CD4-positive, alpha-beta T cell (primary cell): ENCODE data around the gene HIP1. TPM values are rescaled to one million over a fixed set of nuclear protein-coding genes. Genes with fewer than 3 reads are reported as not detected.

Experiments used
- ATAC-seq: fragments of 200-7000 bp; cut with Tn5 transposase; one replicate; pipeline ENCODE4 v1.10.0; 2022; ENCODE audit warnings: mild to moderate bottlenecking; ENCODE audit not compliant: poor library complexity
- CTCF ChIA-PET: fragments of 350-600 bp; sonication (Branson Sonifier 250); formaldehyde crosslinking; loops from one replicate; lab custom pipeline; 2021; ENCODE audit warnings: antibody characterized with exemption, inconsistent platforms; lab: Charles Lee
- POLR2A ChIA-PET: fragments of 350-600 bp; sonication (Branson Sonifier 250); formaldehyde crosslinking; loops from one replicate; lab custom pipeline; 2021; ENCODE audit warnings: antibody characterized with exemption, inconsistent platforms; lab: Charles Lee
- DNase-seq, 14 experiments: peaks; one replicate each; pipeline ENCODE4 v3.0.0-alpha.2; 2013 to 2020; ENCODE audit warnings: mixed read lengths in 2 of 14
- H3K27ac ChIP-seq, 2 donors: one replicate each; pipeline versions ENCODE4 v1.5.1 to v1.7.0; 2013; ENCODE audit warnings: low read length in 2 of 2, low read depth in 1 of 2, mild to moderate bottlenecking in 1 of 2
- H3K27me3 ChIP-seq, 2 experiments: 1 replicate in 1 of 2; 2 replicates in 1 of 2; pipeline versions ENCODE4 v1.6.1 to v1.7.0; 2013; ENCODE audit warnings: low read length in 2 of 2, control low read depth in 1 of 2, mild to moderate bottlenecking in 1 of 2, moderate library complexity in 1 of 2; ENCODE audit not compliant: insufficient read depth in 2 of 2, control insufficient read depth in 1 of 2
- H3K36me3 ChIP-seq: one replicate; pipeline ENCODE4 v1.6.1; 2013; ENCODE audit warnings: low read length, control low read depth; ENCODE audit not compliant: insufficient read depth
- H3K4me1 ChIP-seq: one replicate; pipeline ENCODE4 v1.6.1; 2013; ENCODE audit warnings: low read length, control low read depth; ENCODE audit not compliant: insufficient read depth
- H3K4me3 ChIP-seq: one replicate; pipeline ENCODE4 v1.5.1; 2013; ENCODE audit warnings: mild to moderate bottlenecking, low read length, moderate library complexity
- H3K9me3 ChIP-seq, 2 experiments: 1 replicate in 1 of 2; 2 replicates in 1 of 2; pipeline versions ENCODE4 v1.6.1 to v1.7.0; 2013; ENCODE audit warnings: low read length in 2 of 2, mild to moderate bottlenecking in 2 of 2, control low read depth in 1 of 2, moderate library complexity in 1 of 2; ENCODE audit not compliant: control insufficient read depth in 1 of 2, insufficient read depth in 1 of 2
- H3K27ac Mint-ChIP-seq: one replicate; pipeline ENCODE4 v1.8.0; 2020; ENCODE audit warnings: mixed read lengths
- H3K27me3 Mint-ChIP-seq: one replicate; pipeline ENCODE4 v1.8.0; 2021; ENCODE audit warnings: mixed read lengths
- H3K36me3 Mint-ChIP-seq: one replicate; pipeline ENCODE4 v1.8.0; 2021; ENCODE audit warnings: low read depth, mixed read lengths
- H3K4me1 Mint-ChIP-seq: one replicate; pipeline ENCODE4 v1.8.0; 2021; ENCODE audit warnings: low read depth, mixed read lengths
- H3K4me3 Mint-ChIP-seq: one replicate; pipeline ENCODE4 v1.8.0; 2020; ENCODE audit warnings: mild to moderate bottlenecking, mixed read lengths
- H3K9me3 Mint-ChIP-seq: one replicate; pipeline ENCODE4 v1.8.0; 2020; ENCODE audit warnings: mixed read lengths
- intact Hi-C, 2 experiments: fragments of 100-400 bp; cut with DNase I in 1 of 2; cut with micrococcal nuclease in 1 of 2; formaldehyde crosslinking; loops; one replicate each; pipeline versions ENCODE4 v1.15.1 to v1.9.0; 2023 to 2025; cut with DNase I, micrococcal nuclease
- total RNA-seq, 174 experiments: library from RNA in 2 of 174; stranded (reverse) in 2 of 174; gene quantifications; one replicate each; pipeline ENCODE4 v1.2.3 and lab custom pipeline; 2021 to 2026
- TF ChIP-seq, protein P1 (sequence below): fragments of 200-600 bp; IDR thresholded peaks from one replicate; pipeline ENCODE4 v1.8.0; 2022; ENCODE audit warnings: antibody characterized with exemption, mild to moderate bottlenecking

HIP1 gene
- total RNA-seq, 2 experiments from 2014 or later: 1.5 to 1.7 TPM

DNA sequence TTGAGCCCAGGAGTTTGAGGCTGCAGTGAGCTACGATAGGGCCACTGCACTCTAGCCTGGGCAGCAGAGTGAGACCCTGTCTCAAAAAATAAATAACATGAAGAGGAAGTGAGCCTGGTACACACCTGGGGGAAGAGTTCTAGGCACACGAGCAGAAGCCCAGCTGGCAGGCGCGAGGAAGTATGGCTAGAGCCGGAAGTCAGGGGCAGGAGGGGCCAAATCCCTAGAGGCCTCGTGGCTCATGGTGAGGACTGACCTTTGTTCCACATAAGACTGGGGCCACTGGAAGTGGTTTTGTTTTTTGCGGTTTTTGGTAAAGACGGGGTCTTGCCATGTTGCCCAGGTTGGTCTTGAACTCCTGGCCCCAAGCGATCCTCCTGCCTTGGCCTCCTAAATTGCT is 117.6 kb downstream of the HIP1 start:
- no peak overlapping the region for H3K4me3 ChIP-seq
- Mint-ChIP-seq H3K36me3 (no peaks in the 10 kb centered on the region), H3K4me1 (peaks cover 20% of the 10 kb centered on the region), H3K27me3 (no peaks in the 10 kb centered on the region), H3K9me3 (peaks cover 4% of the 10 kb centered on the region), H3K4me3 (no peak overlapping the region), H3K27ac (no peak overlapping the region)
- POLR2A ChIA-PET: no interaction called here
- no peak for ATAC-seq
- H3K9me3 ChIP-seq: no peaks in the 10 kb centered on the region
- H3K4me1 ChIP-seq: peaks cover 33% of the 10 kb centered on the region
- CTCF ChIA-PET: no interaction called here
- no peaks in the 10 kb centered on the region for H3K36me3 ChIP-seq
- TF ChIP-seq, protein P1, sequence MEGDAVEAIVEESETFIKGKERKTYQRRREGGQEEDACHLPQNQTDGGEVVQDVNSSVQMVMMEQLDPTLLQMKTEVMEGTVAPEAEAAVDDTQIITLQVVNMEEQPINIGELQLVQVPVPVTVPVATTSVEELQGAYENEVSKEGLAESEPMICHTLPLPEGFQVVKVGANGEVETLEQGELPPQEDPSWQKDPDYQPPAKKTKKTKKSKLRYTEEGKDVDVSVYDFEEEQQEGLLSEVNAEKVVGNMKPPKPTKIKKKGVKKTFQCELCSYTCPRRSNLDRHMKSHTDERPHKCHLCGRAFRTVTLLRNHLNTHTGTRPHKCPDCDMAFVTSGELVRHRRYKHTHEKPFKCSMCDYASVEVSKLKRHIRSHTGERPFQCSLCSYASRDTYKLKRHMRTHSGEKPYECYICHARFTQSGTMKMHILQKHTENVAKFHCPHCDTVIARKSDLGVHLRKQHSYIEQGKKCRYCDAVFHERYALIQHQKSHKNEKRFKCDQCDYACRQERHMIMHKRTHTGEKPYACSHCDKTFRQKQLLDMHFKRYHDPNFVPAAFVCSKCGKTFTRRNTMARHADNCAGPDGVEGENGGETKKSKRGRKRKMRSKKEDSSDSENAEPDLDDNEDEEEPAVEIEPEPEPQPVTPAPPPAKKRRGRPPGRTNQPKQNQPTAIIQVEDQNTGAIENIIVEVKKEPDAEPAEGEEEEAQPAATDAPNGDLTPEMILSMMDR: no peak
- no peak overlapping the region for H3K27ac ChIP-seq
- intact Hi-C loops: no loop called here
- DNase-seq: no peak
- no peaks in the 10 kb centered on the region for H3K27me3 ChIP-seq

DNA sequence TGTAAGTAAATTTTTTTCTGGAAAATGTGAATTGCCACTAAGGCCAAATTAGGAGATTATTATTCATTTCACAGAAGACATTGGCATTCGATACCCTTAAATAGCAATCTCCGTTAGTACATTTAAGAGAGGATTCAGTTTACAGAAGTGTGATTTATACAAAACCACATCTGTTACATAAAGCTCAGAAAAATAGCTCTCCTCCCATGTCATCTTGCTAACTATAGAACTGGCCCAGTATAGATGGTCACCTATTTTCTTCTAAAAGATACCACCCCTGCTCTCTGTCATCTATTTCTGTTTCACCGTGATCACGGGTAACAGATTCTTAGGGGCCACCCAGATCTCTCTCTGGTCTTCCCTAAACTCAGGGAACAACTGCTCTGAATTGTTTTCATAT is 119.1 kb downstream of the HIP1 start:
- H3K36me3 ChIP-seq: no peaks in the 10 kb centered on the region
- ChIA-PET POLR2A (no interaction called here), CTCF (no interaction called here)
- TF ChIP-seq, protein P1: no peak
- no peak overlapping the region for H3K27ac Mint-ChIP-seq
- no peak overlapping the region for H3K4me3 ChIP-seq
- H3K36me3 Mint-ChIP-seq: no peaks in the 10 kb centered on the region
- no peak overlapping the region for H3K4me3 Mint-ChIP-seq
- intact Hi-C loops: no loop called here
- no peaks in the 10 kb centered on the region for H3K27me3 ChIP-seq
- H3K27me3 Mint-ChIP-seq: no peaks in the 10 kb centered on the region
- H3K9me3 ChIP-seq: no peaks in the 10 kb centered on the region
- H3K9me3 Mint-ChIP-seq: no peaks in the 10 kb centered on the region
- ATAC-seq (no peak), DNase-seq (no peak)
- H3K4me1 Mint-ChIP-seq: peaks cover 20% of the 10 kb centered on the region
- no peak overlapping the region for H3K27ac ChIP-seq
- H3K4me1 ChIP-seq: peaks cover 33% of the 10 kb centered on the region

DNA sequence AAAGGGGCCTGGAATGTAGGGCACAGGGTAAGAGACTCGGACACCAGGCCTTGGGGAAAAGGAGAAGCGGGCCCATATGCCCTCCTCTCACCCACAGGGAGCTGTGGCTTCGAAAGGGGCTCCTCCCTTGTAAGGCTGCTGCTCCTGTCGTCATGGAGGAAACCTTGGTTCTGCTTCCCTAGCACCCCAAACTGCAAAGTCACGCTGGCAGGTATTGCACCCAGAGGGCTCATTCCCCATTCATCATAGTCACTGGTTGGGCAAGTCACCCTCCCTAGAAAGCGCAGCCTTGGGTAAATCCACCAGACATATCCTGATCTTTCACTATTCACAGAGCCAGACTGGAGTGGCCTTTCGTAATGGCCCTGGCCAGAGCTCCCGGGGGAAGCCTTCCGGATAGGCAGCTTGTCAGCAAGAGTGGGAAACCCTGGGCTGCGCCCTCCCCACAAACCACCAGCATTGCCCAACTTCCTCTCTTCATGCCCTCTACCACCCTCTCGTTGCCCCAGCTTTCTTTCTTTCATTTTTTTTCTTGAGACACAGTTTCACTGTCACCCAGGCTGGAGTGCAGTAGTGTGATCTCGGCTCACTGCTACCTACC is 121.0 kb downstream of the HIP1 start:
- ATAC-seq (peak; percentile 77), DNase-seq (peak in 9 of 14 experiments; percentile 9 to 88 (median 44))
- Histone ChIP-seq H3K36me3 (no peaks in the 10 kb centered on the region), H3K27ac (no peak overlapping the region), H3K27me3 (no peaks in the 10 kb centered on the region), H3K4me3 (peak overlapping the region; percentile 15), H3K9me3 (no peaks in the 10 kb centered on the region), H3K4me1 (peaks cover 27% of the 10 kb centered on the region)
- Mint-ChIP-seq H3K4me3 (peak overlapping the region; percentile 73), H3K36me3 (no peaks in the 10 kb centered on the region), H3K9me3 (no peaks in the 10 kb centered on the region), H3K27ac (peak overlapping the region; percentile 9), H3K4me1 (peaks cover 20% of the 10 kb centered on the region), H3K27me3 (no peaks in the 10 kb centered on the region)
- ChIA-PET CTCF (no interaction called here), POLR2A (interaction anchor here (0.8 kb wide), 1 partner anchor 12 kb away, joined by 3 read pairs; no protein-coding TSS in a partner anchor)
- TF ChIP-seq, protein P1: no peak
- intact Hi-C loops: no loop called here
